ENCODE data around the gene AQP2. TPM values are rescaled to one million over a fixed set of nuclear protein-coding genes. Genes with fewer than 3 reads are reported as not detected.

AQP2 gene
- polyA plus RNA-seq, 1 of the 3 experiments (the other 2 are of a cell fraction), result not detected

- Histone ChIP-seq H3K9me3 (no peaks in the 10 kb centered on the region), H3K4me3 (ENCODE audit: low read depth in 2 of 2, low read length in 1 of 2) (no peak overlapping the region), H2AFZ (ENCODE audit: low read depth) (no peak overlapping the region), H3K4me2 (no peak overlapping the region), H3K36me3 (replicated peaks in 1 of 2; ENCODE audit: control insufficient read depth in 1 of 2, insufficient read depth in 2 of 2, low read length in 1 of 2) (no peaks in the 10 kb centered on the region), H3K27me3 (ENCODE audit: insufficient read depth) (no peaks in the 10 kb centered on the region), H3K9ac (no peak overlapping the region), H3K4me1 (ENCODE audit: control insufficient read depth in 1 of 2, insufficient read depth in 2 of 2, low read depth in 1 of 2, low read length in 1 of 2) (peaks cover 0 to 4% of the 10 kb centered on the region in 2 experiments; a peak in 1 of 4 replicates), H4K20me1 (ENCODE audit: insufficient read depth) (no peaks in the 10 kb centered on the region), H3K27ac (ENCODE audit: low read depth in 2 of 2, low read length in 1 of 2) (no peak overlapping the region), H3K79me2 (ENCODE audit: insufficient read depth) (no peaks in the 10 kb centered on the region), H3K9me2 (no peaks in the 10 kb centered on the region), H3F3A (replicated peaks; ENCODE audit: insufficient read depth) (no peaks in the 10 kb centered on the region)
- 71% methylated on average over 1 of the region's 1 CpG for WGBS (ENCODE audit: low lambda C conversion rate)
- ChIA-PET CTCF (interaction anchor here (0.6 to 3.5 kb wide), 9 partner anchors 11 to 127 kb away, joined by 3 to 28 read pairs (median 5); partner anchors contain the start of gene FAIM2), POLR2A (no interaction called here)
- TF ChIP-seq JUND (IDR thresholded peaks at IDR 0.05) (no peak), RCOR1 (IDR thresholded peaks at IDR 0.05; ENCODE audit: low read length) (no peak), POLR2AphosphoS5 (IDR thresholded peaks at IDR 0.05; ENCODE audit: low read depth, low read length) (no peak), GABPA (IDR thresholded peaks at IDR 0.05; ENCODE audit: low read depth) (no peak), IRF3 (IDR thresholded peaks at IDR 0.05; ENCODE audit: low read depth, low read length) (no peak), CHD2 (IDR thresholded peaks at IDR 0.05; ENCODE audit: low read length, partially characterized antibody) (no peak), TCF12 (IDR thresholded peaks at IDR 0.05) (no peak), RAD21 (IDR thresholded peaks at IDR 0.05; ENCODE audit: low read length) (no peak), RFX5 (IDR thresholded peaks at IDR 0.05; ENCODE audit: low read length) (no peak), EP300 (IDR thresholded peaks at IDR 0.05; ENCODE audit: borderline replicate concordance in 1 of 2, low read depth in 1 of 2, low read length in 1 of 2) (no peak), TAF1 (IDR thresholded peaks at IDR 0.05; ENCODE audit: borderline replicate concordance, low read depth, low read length) (no peak), FOXJ3 (CRISPR knock-in tag; IDR thresholded peaks at IDR 0.05) (no peak), GATA2 (CRISPR knock-in tag; IDR thresholded peaks at IDR 0.05) (no peak), SMC3 (IDR thresholded peaks at IDR 0.05; ENCODE audit: low read depth, low read length) (no peak)
- TF ChIP-seq, protein P1, sequence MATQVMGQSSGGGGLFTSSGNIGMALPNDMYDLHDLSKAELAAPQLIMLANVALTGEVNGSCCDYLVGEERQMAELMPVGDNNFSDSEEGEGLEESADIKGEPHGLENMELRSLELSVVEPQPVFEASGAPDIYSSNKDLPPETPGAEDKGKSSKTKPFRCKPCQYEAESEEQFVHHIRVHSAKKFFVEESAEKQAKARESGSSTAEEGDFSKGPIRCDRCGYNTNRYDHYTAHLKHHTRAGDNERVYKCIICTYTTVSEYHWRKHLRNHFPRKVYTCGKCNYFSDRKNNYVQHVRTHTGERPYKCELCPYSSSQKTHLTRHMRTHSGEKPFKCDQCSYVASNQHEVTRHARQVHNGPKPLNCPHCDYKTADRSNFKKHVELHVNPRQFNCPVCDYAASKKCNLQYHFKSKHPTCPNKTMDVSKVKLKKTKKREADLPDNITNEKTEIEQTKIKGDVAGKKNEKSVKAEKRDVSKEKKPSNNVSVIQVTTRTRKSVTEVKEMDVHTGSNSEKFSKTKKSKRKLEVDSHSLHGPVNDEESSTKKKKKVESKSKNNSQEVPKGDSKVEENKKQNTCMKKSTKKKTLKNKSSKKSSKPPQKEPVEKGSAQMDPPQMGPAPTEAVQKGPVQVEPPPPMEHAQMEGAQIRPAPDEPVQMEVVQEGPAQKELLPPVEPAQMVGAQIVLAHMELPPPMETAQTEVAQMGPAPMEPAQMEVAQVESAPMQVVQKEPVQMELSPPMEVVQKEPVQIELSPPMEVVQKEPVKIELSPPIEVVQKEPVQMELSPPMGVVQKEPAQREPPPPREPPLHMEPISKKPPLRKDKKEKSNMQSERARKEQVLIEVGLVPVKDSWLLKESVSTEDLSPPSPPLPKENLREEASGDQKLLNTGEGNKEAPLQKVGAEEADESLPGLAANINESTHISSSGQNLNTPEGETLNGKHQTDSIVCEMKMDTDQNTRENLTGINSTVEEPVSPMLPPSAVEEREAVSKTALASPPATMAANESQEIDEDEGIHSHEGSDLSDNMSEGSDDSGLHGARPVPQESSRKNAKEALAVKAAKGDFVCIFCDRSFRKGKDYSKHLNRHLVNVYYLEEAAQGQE (IDR thresholded peaks at IDR 0.05; ENCODE audit: low read depth, low read length), result no peak
- TF ChIP-seq, protein P2, sequence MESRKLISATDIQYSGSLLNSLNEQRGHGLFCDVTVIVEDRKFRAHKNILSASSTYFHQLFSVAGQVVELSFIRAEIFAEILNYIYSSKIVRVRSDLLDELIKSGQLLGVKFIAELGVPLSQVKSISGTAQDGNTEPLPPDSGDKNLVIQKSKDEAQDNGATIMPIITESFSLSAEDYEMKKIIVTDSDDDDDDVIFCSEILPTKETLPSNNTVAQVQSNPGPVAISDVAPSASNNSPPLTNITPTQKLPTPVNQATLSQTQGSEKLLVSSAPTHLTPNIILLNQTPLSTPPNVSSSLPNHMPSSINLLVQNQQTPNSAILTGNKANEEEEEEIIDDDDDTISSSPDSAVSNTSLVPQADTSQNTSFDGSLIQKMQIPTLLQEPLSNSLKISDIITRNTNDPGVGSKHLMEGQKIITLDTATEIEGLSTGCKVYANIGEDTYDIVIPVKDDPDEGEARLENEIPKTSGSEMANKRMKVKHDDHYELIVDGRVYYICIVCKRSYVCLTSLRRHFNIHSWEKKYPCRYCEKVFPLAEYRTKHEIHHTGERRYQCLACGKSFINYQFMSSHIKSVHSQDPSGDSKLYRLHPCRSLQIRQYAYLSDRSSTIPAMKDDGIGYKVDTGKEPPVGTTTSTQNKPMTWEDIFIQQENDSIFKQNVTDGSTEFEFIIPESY (IDR thresholded peaks at IDR 0.05; ENCODE audit: borderline replicate concordance, low read depth), result no peak
- TF ChIP-seq, protein P3, sequence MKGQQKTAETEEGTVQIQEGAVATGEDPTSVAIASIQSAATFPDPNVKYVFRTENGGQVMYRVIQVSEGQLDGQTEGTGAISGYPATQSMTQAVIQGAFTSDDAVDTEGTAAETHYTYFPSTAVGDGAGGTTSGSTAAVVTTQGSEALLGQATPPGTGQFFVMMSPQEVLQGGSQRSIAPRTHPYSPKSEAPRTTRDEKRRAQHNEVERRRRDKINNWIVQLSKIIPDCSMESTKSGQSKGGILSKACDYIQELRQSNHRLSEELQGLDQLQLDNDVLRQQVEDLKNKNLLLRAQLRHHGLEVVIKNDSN (IDR thresholded peaks at IDR 0.05; ENCODE audit: borderline replicate concordance, low read depth), result no peak
- DNase-seq, result no peak
These were observed 6.9 kb upstream of the AQP2 start for GRCh38 chr12:49943625-49943960.

Data from SK-N-SH (cell line).